Psoas muscle (tissue), 8 donors: Measurements from ENCODE around the gene NYNRIN. TPM values are rescaled to one million over a fixed set of nuclear protein-coding genes. Genes with fewer than 3 reads are reported as not detected.

Experiments
- ATAC-seq, 4 donors: fragments of 200-7000 bp; cut with Tn5 transposase; one replicate each; pipeline ENCODE4 v1.9.1; 2020; ENCODE audit warnings: moderate library complexity in 3 of 4, mild to moderate bottlenecking in 2 of 4
- DNase-seq, 2 donors: peaks; one replicate each; pipeline ENCODE4 v3.0.0-alpha.2; 2020
- H3K27ac ChIP-seq: fragments of 200-600 bp; one replicate; pipeline ENCODE4 v1.8.0; 2022
- H3K27me3 ChIP-seq, 3 donors: fragments of 200-600 bp in 1 of 3; one replicate each; pipeline versions ENCODE4 v1.6.1 to v1.8.0; 2013 to 2022; ENCODE audit warnings: low read length in 2 of 3, mild to moderate bottlenecking in 2 of 3, moderate library complexity in 1 of 3; ENCODE audit not compliant: insufficient read depth in 3 of 3
- H3K36me3 ChIP-seq, 2 donors: fragments of 200-600 bp in 1 of 2; one replicate each; pipeline versions ENCODE4 v1.6.1 to v1.8.0; 2013 to 2022; ENCODE audit warnings: low read depth in 1 of 2, mild to moderate bottlenecking in 1 of 2, moderate library complexity in 1 of 2; ENCODE audit not compliant: insufficient read depth in 1 of 2
- H3K4me1 ChIP-seq: fragments of 200-600 bp; one replicate; pipeline ENCODE4 v1.8.0; 2022
- H3K4me3 ChIP-seq: fragments of 200-600 bp; one replicate; pipeline ENCODE4 v1.8.0; 2022; ENCODE audit warnings: mild to moderate bottlenecking
- H3K9me3 ChIP-seq: fragments of 200-600 bp; one replicate; pipeline ENCODE4 v1.8.0; 2022
- CTCF ChIP-seq: fragments of 200-600 bp; IDR thresholded peaks from one replicate; pipeline ENCODE4 v1.8.0; 2022; ENCODE audit warnings: antibody characterized with exemption
- WGBS, 3 donors: extraction: QIAGEN DNeasy Blood & Tissue Kit; methylation state at CpG; one replicate each; pipeline versions ENCODE4 v1.1.6 to v1.1.7; 2013; 5-methylcytosine and 5-hydroxymethylcytosine counted together
- intact Hi-C, 2 donors: fragments of 100-400 bp; cut with DNase I; formaldehyde crosslinking; loops; one replicate each; pipeline versions ENCODE4 v1.11.0 to v1.14.2; 2022
- polyA plus RNA-seq, 3 donors: library from polyadenylated mRNA; stranded (reverse); fragments of 200-250 nt; gene quantifications; one replicate each; pipeline ENCODE4 v1.2.3, GENCODE V29; 2013
- total RNA-seq, 4 donors: library from RNA; stranded (reverse); fragmentation: NEBNext Ultra II Directional in 2 of 4; extraction: Animal tissue kit (Norgen Biotek cat#: 25700) in 2 of 4; gene quantifications; one replicate each; pipeline versions ENCODE4 v1.2.1 to v1.2.4, GENCODE V29; 2021 to 2023
- donor health status: healthy with polysubstance abuse.
- donor health status: DM: no; HTN: no; CAD: no; lungs with moderate emphysema.
- donor health status: Bipolar disorder and iron deficiency.
- donor health status: healthy.
- donor health status: DM: yes; HTN: yes; CAD: no.
- donor health status: DM: no; HTN: no; CAD: no.
- donor health status: DM: no; HTN: no; CAD: no.
- donor health status: DM: yes; HTN: yes; CAD: no.

Gene NYNRIN
- total and polyA plus RNA-seq, 7 donors, result 1.1 to 8.0 (median 2.1) TPM

GRCh38 chr14:24378981-24379906 lies 19.6 kb upstream of the NYNRIN start:
- 76 to 77% (median 76%) methylated on average over 7 of the region's 7 CpGs for WGBS, 3 donors
- no peaks in the 10 kb centered on the region for H3K36me3 ChIP-seq
- peaks cover 0 to 5% (median 0%) of the 10 kb centered on the region in 3 donors for H3K27me3 ChIP-seq
- H3K27ac ChIP-seq, result no peak overlapping the region
- H3K9me3 ChIP-seq, result no peaks in the 10 kb centered on the region
- TF ChIP-seq CTCF, result no peak
- no peak overlapping the region for H3K4me3 ChIP-seq
- DNase-seq, result no peak
- no peaks in the 10 kb centered on the region for H3K4me1 ChIP-seq
- ATAC-seq, result no peak
- intact Hi-C loops, result no loop called here

GRCh38 chr14:24379907-24380730 lies 18.7 kb upstream of the NYNRIN start:
- 73 to 75% (median 73%) methylated on average over 15 of the region's 15 CpGs for WGBS, 3 donors
- no peaks in the 10 kb centered on the region for H3K36me3 ChIP-seq
- no peaks in the 10 kb centered on the region for H3K9me3 ChIP-seq
- TF ChIP-seq CTCF, result no peak
- H3K27ac ChIP-seq, result no peak overlapping the region
- no peaks in the 10 kb centered on the region for H3K4me1 ChIP-seq
- intact Hi-C loops, result no loop called here
- ATAC-seq (no peak), DNase-seq (no peak)
- peaks cover 0 to 8% (median 0%) of the 10 kb centered on the region in 3 donors for H3K27me3 ChIP-seq
- no peak overlapping the region for H3K4me3 ChIP-seq

GRCh38 chr14:24381363-24382063 lies 17.3 kb upstream of the NYNRIN start:
- no peak for TF ChIP-seq CTCF
- no peak overlapping the region for H3K27ac ChIP-seq
- ATAC-seq (no peak), DNase-seq (no peak)
- intact Hi-C loops, result no loop called here
- H3K9me3 ChIP-seq, result no peaks in the 10 kb centered on the region
- no peak overlapping the region for H3K4me3 ChIP-seq
- peaks cover 0 to 8% (median 0%) of the 10 kb centered on the region in 3 donors for H3K27me3 ChIP-seq
- no peaks in the 10 kb centered on the region for H3K4me1 ChIP-seq
- H3K36me3 ChIP-seq, result no peaks in the 10 kb centered on the region
- WGBS, 3 donors, result 79 to 83% (median 80%) methylated on average over 8 of the region's 8 CpGs

GRCh38 chr14:24382064-24382371 lies 16.8 kb upstream of the NYNRIN start:
- no peak for TF ChIP-seq CTCF
- DNase-seq (no peak), ATAC-seq (no peak)
- Histone ChIP-seq H3K27ac (no peak overlapping the region), H3K4me3 (no peak overlapping the region), H3K9me3 (no peaks in the 10 kb centered on the region), H3K36me3 (no peaks in the 10 kb centered on the region), H3K27me3 (peaks cover 0 to 8% (median 0%) of the 10 kb centered on the region in 3 donors), H3K4me1 (no peaks in the 10 kb centered on the region)
- WGBS, 3 donors, result 44 to 61% (median 45%) methylated on average over 4 of the region's 4 CpGs
- intact Hi-C loops, result no loop called here
